Measurements from ENCODE around the gene PAPPA2. TPM values are rescaled to one million over a fixed set of nuclear protein-coding genes. Genes with fewer than 3 reads are reported as not detected.
A peak's percentile ranks its signal among the peaks of the same experiment; 100 is the strongest.

The PAPPA2 gene
- polyA plus RNA-seq, 1 experiment, result 0.97 TPM

DNA sequence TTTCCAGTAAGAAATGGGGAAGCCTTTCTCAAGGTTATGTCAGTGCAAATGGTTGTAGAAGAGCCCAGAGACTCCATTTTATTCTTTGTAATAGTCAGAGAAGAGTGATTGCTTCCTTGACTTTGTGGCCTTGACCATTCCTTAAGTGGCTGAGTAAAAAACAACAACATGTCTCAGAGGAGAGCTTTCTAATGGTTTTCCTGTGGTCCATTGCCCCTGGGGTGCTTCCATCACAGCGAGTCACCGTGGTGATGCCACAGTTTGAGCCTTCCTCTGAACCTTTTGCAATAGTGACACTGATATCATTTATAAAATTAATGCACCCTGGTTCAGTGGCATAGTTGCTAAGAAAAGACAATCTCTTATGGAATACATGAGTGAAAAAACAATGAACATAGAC is 38.6 kb downstream of the PAPPA2 start:
- ChIA-PET POLR2A (no interaction called here), CTCF (no interaction called here)
- no peak for DNase-seq (ENCODE audit: low read depth)
- no peaks in the 10 kb centered on the region for H3K36me3 ChIP-seq (ENCODE audit: control insufficient read depth, insufficient read depth, low read length)
- TF ChIP-seq, protein P1, sequence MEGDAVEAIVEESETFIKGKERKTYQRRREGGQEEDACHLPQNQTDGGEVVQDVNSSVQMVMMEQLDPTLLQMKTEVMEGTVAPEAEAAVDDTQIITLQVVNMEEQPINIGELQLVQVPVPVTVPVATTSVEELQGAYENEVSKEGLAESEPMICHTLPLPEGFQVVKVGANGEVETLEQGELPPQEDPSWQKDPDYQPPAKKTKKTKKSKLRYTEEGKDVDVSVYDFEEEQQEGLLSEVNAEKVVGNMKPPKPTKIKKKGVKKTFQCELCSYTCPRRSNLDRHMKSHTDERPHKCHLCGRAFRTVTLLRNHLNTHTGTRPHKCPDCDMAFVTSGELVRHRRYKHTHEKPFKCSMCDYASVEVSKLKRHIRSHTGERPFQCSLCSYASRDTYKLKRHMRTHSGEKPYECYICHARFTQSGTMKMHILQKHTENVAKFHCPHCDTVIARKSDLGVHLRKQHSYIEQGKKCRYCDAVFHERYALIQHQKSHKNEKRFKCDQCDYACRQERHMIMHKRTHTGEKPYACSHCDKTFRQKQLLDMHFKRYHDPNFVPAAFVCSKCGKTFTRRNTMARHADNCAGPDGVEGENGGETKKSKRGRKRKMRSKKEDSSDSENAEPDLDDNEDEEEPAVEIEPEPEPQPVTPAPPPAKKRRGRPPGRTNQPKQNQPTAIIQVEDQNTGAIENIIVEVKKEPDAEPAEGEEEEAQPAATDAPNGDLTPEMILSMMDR (IDR thresholded peaks at IDR 0.05; ENCODE audit: insufficient read depth, low read depth, low read length), result no peak
- no peaks in the 10 kb centered on the region for H3K27me3 ChIP-seq (ENCODE audit: control insufficient read depth, insufficient read depth, low read length)
- no peak overlapping the region for H3K4me3 ChIP-seq (ENCODE audit: low read depth, low read length)

DNA sequence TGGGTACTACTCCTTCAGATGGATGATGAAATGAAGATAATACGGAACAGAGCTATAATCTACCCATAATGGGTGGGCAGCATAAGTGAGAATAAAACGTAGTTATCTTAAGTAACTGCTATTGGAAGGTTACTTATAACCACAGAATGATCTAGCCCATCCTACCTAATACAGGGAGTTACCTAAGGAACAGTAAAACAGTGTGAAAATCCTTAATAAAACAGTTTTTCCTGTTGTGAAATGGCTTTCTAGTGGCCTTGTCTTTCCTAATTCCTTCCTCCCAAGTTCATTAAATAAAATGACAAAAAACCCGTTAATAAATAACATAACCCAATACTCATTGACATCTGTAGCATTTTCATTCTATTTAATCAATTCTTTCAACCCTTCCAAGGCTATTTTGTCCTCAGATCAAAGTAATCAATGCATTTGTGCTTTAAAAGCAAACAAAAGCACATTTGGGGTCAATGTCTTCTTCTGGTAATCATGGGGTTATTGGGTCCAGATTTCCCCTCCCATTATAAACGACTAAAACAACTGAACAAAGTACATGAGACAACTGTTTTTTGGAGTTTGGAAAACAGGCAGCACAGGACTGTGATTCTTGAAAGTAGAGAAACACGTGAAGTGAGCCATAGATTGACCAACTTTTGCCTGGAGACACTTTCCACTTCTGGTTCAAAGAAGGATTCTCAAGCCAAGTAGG is 42.0 kb downstream of the PAPPA2 start:
- TF ChIP-seq, protein P1 (IDR thresholded peaks at IDR 0.05; ENCODE audit: insufficient read depth, low read depth, low read length), result no peak
- Histone ChIP-seq H3K27me3 (ENCODE audit: control insufficient read depth, insufficient read depth, low read length) (no peaks in the 10 kb centered on the region), H3K4me3 (ENCODE audit: low read depth, low read length) (no peak overlapping the region), H3K36me3 (ENCODE audit: control insufficient read depth, insufficient read depth, low read length) (no peaks in the 10 kb centered on the region)
- ChIA-PET CTCF (no interaction called here), POLR2A (no interaction called here)
- no peak for DNase-seq (ENCODE audit: low read depth)

DNA sequence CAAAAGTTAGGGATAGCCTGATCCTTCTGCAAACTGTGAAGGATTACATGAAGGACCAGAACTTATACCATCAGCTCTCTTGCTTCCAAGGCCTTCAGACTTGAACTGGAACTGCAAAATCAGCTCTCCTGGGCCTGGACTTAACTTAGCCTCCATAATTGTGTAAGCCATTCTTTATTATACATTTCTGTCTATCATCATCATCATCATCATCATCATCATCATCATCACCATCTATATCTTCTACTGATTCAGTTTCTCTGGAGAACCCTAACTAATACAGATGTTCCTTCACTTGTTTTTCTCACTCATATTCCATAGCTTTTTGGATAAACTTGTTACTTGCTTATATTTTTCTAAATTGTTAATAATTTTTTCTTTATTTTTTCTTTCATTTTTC is 50.0 kb downstream of the PAPPA2 start:
- no peaks in the 10 kb centered on the region for H3K36me3 ChIP-seq (ENCODE audit: control insufficient read depth, insufficient read depth, low read length)

DNA sequence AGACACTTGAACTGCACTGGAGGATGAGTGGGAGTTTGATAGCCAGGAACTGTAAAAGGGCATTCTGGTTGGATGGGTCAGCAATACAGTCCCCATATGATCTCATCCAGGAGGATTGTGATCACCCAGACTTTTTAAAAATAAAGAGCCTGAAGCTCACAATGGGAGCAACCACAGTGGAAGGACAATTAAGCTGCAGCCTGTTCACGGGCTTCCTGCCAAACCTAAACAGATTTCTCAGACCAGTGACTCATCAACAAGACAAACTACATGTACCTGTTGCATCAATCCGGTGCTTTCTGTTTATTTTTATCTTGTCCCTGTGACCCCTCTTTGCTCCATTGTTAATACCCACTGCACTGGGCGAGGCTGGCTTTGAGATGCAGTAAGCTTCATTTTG is 52.3 kb downstream of the PAPPA2 start:
- Histone ChIP-seq H3K27me3 (ENCODE audit: control insufficient read depth, insufficient read depth, low read length) (no peaks in the 10 kb centered on the region), H3K4me3 (ENCODE audit: low read depth, low read length) (no peak overlapping the region), H3K36me3 (ENCODE audit: control insufficient read depth, insufficient read depth, low read length) (no peaks in the 10 kb centered on the region)
- TF ChIP-seq, protein P1 (IDR thresholded peaks at IDR 0.05; ENCODE audit: insufficient read depth, low read depth, low read length), result no peak
- POLR2A ChIA-PET, result no interaction called here
- CTCF ChIA-PET, result interaction anchor here (1.6 kb wide), 1 partner anchor 44 kb away, joined by 5 read pairs; no protein-coding TSS in a partner anchor
- DNase-seq (ENCODE audit: low read depth), result peak; percentile 22

More for the DNA sequence above, 50.0 kb downstream of the PAPPA2 start:
- POLR2A ChIA-PET, result no interaction called here
- TF ChIP-seq, protein P1 (IDR thresholded peaks at IDR 0.05; ENCODE audit: insufficient read depth, low read depth, low read length), result no peak
- Histone ChIP-seq H3K4me3 (ENCODE audit: low read depth, low read length) (no peak overlapping the region), H3K27me3 (ENCODE audit: control insufficient read depth, insufficient read depth, low read length) (no peaks in the 10 kb centered on the region)
- no peak for DNase-seq (ENCODE audit: low read depth)
- CTCF ChIA-PET, result no interaction called here

DNA sequence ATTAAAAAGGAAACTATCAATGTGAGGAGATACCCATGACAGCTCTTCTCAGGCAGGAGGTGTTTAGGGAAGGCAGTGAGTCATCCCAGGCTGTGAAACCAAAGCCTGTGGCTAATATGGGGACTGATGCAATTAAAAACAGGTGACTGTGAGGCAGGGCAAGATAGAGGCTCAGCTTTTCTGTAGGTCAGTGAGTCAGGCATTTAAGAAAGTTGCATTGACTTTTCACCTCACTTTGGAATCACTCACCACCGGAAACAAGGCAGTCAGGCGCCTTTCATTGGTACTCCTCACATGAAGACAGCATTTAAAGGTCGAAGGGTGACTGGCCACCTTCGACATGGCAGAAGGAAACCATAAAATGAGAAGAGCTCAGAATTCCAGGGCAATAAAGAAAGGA is 54.5 kb downstream of the PAPPA2 start:
- CTCF ChIA-PET, result no interaction called here
- POLR2A ChIA-PET, result no interaction called here
- peak; percentile 4 for DNase-seq (ENCODE audit: low read depth)
- TF ChIP-seq, protein P1 (IDR thresholded peaks at IDR 0.05; ENCODE audit: insufficient read depth, low read depth, low read length), result no peak
- no peaks in the 10 kb centered on the region for H3K36me3 ChIP-seq (ENCODE audit: control insufficient read depth, insufficient read depth, low read length)
- no peak overlapping the region for H3K4me3 ChIP-seq (ENCODE audit: low read depth, low read length)
- no peaks in the 10 kb centered on the region for H3K27me3 ChIP-seq (ENCODE audit: control insufficient read depth, insufficient read depth, low read length)

Measured in BJ (cell line).